H1 (cell line): ENCODE results near the gene KIF4A. TPM values are rescaled to one million over a fixed set of nuclear protein-coding genes. Genes with fewer than 3 reads are reported as not detected.

Experiments
- CTCF ChIA-PET: fragments of 300-600 bp; sonication (Branson Sonifier 250); formaldehyde crosslinking; loops from one replicate; lab custom pipeline; 2021; ENCODE audit not compliant: partially characterized antibody; lab: Charles Lee
- POLR2A ChIA-PET: fragments of 300-600 bp; sonication (Branson Sonifier 250); formaldehyde crosslinking; loops from one replicate; lab custom pipeline; 2021; ENCODE audit warnings: inconsistent platforms; ENCODE audit not compliant: partially characterized antibody; lab: Charles Lee
- DNase-seq, 2 experiments: peaks; one replicate each; pipeline versions ENCODE4 v3.0.0 to v3.0.0-alpha.2; 2010 to 2022; ENCODE audit warnings: low spot score in 2 of 2, low read depth in 1 of 2, mixed read lengths in 1 of 2
- FAIRE-seq: peaks from 2 replicates; lab custom pipeline; 2011; peaks lifted over from hg19 to GRCh38; lab: Jason Lieb, UNC
- H2AFZ ChIP-seq: 2 replicates; pipeline ENCODE4 v1.8.1; 2012; ENCODE audit warnings: low read length, inconsistent platforms
- H2AK5ac ChIP-seq: 2 replicates; pipeline ENCODE4 v1.6.1; 2013; ENCODE audit warnings: low read depth, low read length
- H2BK120ac ChIP-seq: replicated peaks from 2 replicates; pipeline ENCODE3; 2013; ENCODE audit warnings: low read depth, low read length, inconsistent platforms
- H2BK12ac ChIP-seq: 2 replicates; pipeline ENCODE4 v1.6.1; 2013; ENCODE audit warnings: low read depth, low read length
- H2BK15ac ChIP-seq: 2 replicates; pipeline ENCODE4 v1.6.1; 2013; ENCODE audit warnings: low read length
- H2BK20ac ChIP-seq: 2 replicates; pipeline ENCODE4 v1.6.1; 2013; ENCODE audit warnings: low read length
- H2BK5ac ChIP-seq: 2 replicates; pipeline ENCODE4 v1.6.1; 2013; ENCODE audit warnings: low read depth, low read length
- H3K14ac ChIP-seq: 2 replicates; pipeline ENCODE4 v1.6.1; 2013; ENCODE audit warnings: inconsistent platforms; ENCODE audit not compliant: insufficient read length
- H3K18ac ChIP-seq: 2 replicates; pipeline ENCODE4 v1.6.1; 2013; ENCODE audit warnings: low read length; ENCODE audit errors: extremely low read depth
- H3K23ac ChIP-seq: 2 replicates; pipeline ENCODE4 v1.6.1; 2013; ENCODE audit warnings: inconsistent platforms; ENCODE audit not compliant: insufficient read length
- H3K23me2 ChIP-seq: 2 replicates; pipeline ENCODE4 v1.6.1; 2013; ENCODE audit warnings: low read depth, low read length
- H3K27ac ChIP-seq: 2 replicates; pipeline ENCODE4 v1.6.1; 2011; ENCODE audit warnings: low read depth, low read length, inconsistent platforms
- H3K27me3 ChIP-seq, 4 experiments: replicated peaks in 1 of 4; 1 replicate in 1 of 4; 2 replicates in 3 of 4; pipeline versions ENCODE4 v1.6.1 to v1.8.1; 2011 to 2013; ENCODE audit warnings: low read length in 3 of 4, mild to moderate bottlenecking in 3 of 4, inconsistent platforms in 2 of 4, mixed read lengths in 2 of 4, moderate library complexity in 1 of 4; ENCODE audit not compliant: control insufficient read depth in 3 of 4, insufficient read depth in 3 of 4; ENCODE audit errors: extremely low read depth in 1 of 4
- H3K36me3 ChIP-seq, 4 experiments: 2 replicates each; pipeline versions ENCODE4 v1.6.1 to v1.8.1; 2011 to 2013; ENCODE audit warnings: mild to moderate bottlenecking in 4 of 4, low read length in 3 of 4, moderate library complexity in 2 of 4, control low read depth in 1 of 4, inconsistent platforms in 1 of 4; ENCODE audit not compliant: insufficient read depth in 4 of 4, control insufficient read depth in 2 of 4
- H3K4ac ChIP-seq: replicated peaks from 2 replicates; pipeline ENCODE3; 2013; ENCODE audit warnings: low read length, low read depth, mixed read lengths, inconsistent platforms; ENCODE audit not compliant: insufficient read length
- H3K4me1 ChIP-seq, 4 experiments: replicated peaks in 1 of 4; 1 replicate in 1 of 4; 2 replicates in 3 of 4; pipeline versions ENCODE4 v1.6.1 to v1.8.1; 2011 to 2013; ENCODE audit warnings: low read length in 3 of 4, inconsistent platforms in 2 of 4, mixed read lengths in 1 of 4; ENCODE audit not compliant: insufficient read depth in 4 of 4, control insufficient read depth in 3 of 4
- H3K4me2 ChIP-seq, 2 experiments: 2 replicates each; pipeline versions ENCODE4 v1.6.1 to v1.8.1; 2011 to 2013; ENCODE audit warnings: low read depth in 2 of 2, low read length in 2 of 2, control low read depth in 1 of 2, inconsistent platforms in 1 of 2, mild to moderate bottlenecking in 1 of 2; ENCODE audit not compliant: insufficient read depth in 1 of 2
- H3K4me3 ChIP-seq, 4 experiments: fragments of 200-600, 300-600 bp in 1 of 4; sonication (generic), shearing (Covaris generic), sonication (Bioruptor Twin) in 1 of 4; 2 replicates each; pipeline versions ENCODE4 v1.5.1 to v1.8.1; 2011 to 2016; ENCODE audit warnings: low read length in 4 of 4, low read depth in 3 of 4, control low read depth in 2 of 4, inconsistent platforms in 2 of 4, mild to moderate bottlenecking in 2 of 4, mixed read lengths in 1 of 4, moderate library complexity in 1 of 4; ENCODE audit not compliant: insufficient read depth in 2 of 4; ENCODE audit errors: extremely low read depth in 1 of 4
- H3K56ac ChIP-seq: replicated peaks from 2 replicates; pipeline ENCODE3; 2013; ENCODE audit warnings: low read depth, mild to moderate bottlenecking, mixed read lengths, low read length, inconsistent platforms; ENCODE audit not compliant: insufficient read length
- H3K79me1 ChIP-seq: 2 replicates; pipeline ENCODE4 v1.6.1; 2013; ENCODE audit warnings: low read depth, low read length, control low read depth
- H3K79me2 ChIP-seq, 2 experiments: 2 replicates each; pipeline versions ENCODE4 v1.6.1 to v1.8.1; 2012 to 2013; ENCODE audit warnings: low read length in 2 of 2, mild to moderate bottlenecking in 2 of 2, inconsistent platforms in 1 of 2; ENCODE audit not compliant: insufficient read depth in 2 of 2, control insufficient read depth in 1 of 2
- H3K9ac ChIP-seq, 4 experiments: replicated peaks in 1 of 4; 1 replicate in 1 of 4; 2 replicates in 3 of 4; pipeline versions ENCODE4 v1.6.1 to v1.8.1; 2011 to 2013; ENCODE audit warnings: low read depth in 3 of 4, low read length in 3 of 4, control low read depth in 2 of 4, mild to moderate bottlenecking in 2 of 4, moderate library complexity in 2 of 4, inconsistent platforms in 1 of 4; ENCODE audit errors: extremely low read depth in 1 of 4
- H3K9me3 ChIP-seq, 2 experiments: 2 replicates each; pipeline versions ENCODE4 v1.6.1 to v1.8.1; 2012 to 2013; ENCODE audit warnings: mild to moderate bottlenecking in 2 of 2, moderate library complexity in 2 of 2, control low read depth in 1 of 2, inconsistent platforms in 1 of 2, low read depth in 1 of 2, low read length in 1 of 2, mixed read lengths in 1 of 2; ENCODE audit not compliant: insufficient read depth in 2 of 2
- H4K20me1 ChIP-seq, 2 experiments: replicated peaks in 1 of 2; 2 replicates each; pipeline versions ENCODE3 to v1.8.1; 2011 to 2013; ENCODE audit warnings: inconsistent platforms in 2 of 2, low read length in 2 of 2, mild to moderate bottlenecking in 1 of 2; ENCODE audit not compliant: insufficient read depth in 2 of 2, control insufficient read depth in 1 of 2
- H4K5ac ChIP-seq: 2 replicates; pipeline ENCODE4 v1.6.1; 2013; ENCODE audit warnings: low read length, low read depth, mixed read lengths, inconsistent platforms; ENCODE audit not compliant: insufficient read length
- H4K8ac ChIP-seq: 2 replicates; pipeline ENCODE4 v1.8.0; 2013; ENCODE audit warnings: mild to moderate bottlenecking, moderate library complexity, low read length, inconsistent platforms; ENCODE audit not compliant: insufficient read depth; ENCODE audit errors: extremely low read depth
- H4K91ac ChIP-seq: replicated peaks from 2 replicates; pipeline ENCODE3; 2013; ENCODE audit warnings: low read length, mixed read lengths, inconsistent platforms; ENCODE audit not compliant: insufficient read length
- BRCA1 ChIP-seq: IDR thresholded peaks from 2 replicates; pipeline ENCODE4 v1.6.1; 2012; ENCODE audit warnings: low read depth, low read length, improper control_type of control experiment
- CTCF ChIP-seq, 3 experiments: IDR thresholded peaks; 1 replicate in 2 of 3; 2 replicates in 1 of 3; pipeline versions ENCODE4 v1.5.1 to v1.6.1; 2011; ENCODE audit warnings: low read length in 3 of 3, mild to moderate bottlenecking in 3 of 3, inconsistent platforms in 2 of 3, low read depth in 1 of 3, moderate library complexity in 1 of 3; ENCODE audit not compliant: insufficient read depth in 1 of 3; ENCODE audit errors: control extremely low read depth in 1 of 3
- JUN ChIP-seq: IDR thresholded peaks from 2 replicates; pipeline ENCODE4 v1.6.1; 2011; ENCODE audit warnings: low read depth, mild to moderate bottlenecking, improper control_type of control experiment, low read length
- RXRA ChIP-seq: IDR thresholded peaks from 2 replicates; pipeline ENCODE4 v1.6.1; 2011; ENCODE audit warnings: low read depth, mild to moderate bottlenecking, low read length, moderate library complexity; ENCODE audit not compliant: insufficient read depth
- WGBS, 2 experiments: shearing (Covaris generic) in 1 of 2; methylation state at CpG; one replicate each; pipeline versions ENCODE4 v1.1.6 to v1.1.7; 2013 to 2015; ENCODE audit warnings: low lambda C conversion rate in 2 of 2, mixed read lengths in 2 of 2, inconsistent platforms in 1 of 2, low coverage in 1 of 2, missing lambda C conversion rate in 1 of 2; ENCODE audit not compliant: insufficient replicate concordance in 2 of 2, insufficient coverage in 1 of 2, insufficient read length in 1 of 2; ENCODE audit errors: extremely low coverage in 1 of 2, missing lambda C conversion rate in 1 of 2; 5-methylcytosine and 5-hydroxymethylcytosine counted together
- polyA plus RNA-seq, 7 experiments: library from polyadenylated mRNA; depleted of rRNA in 3 of 7; stranded (reverse) in 5 of 7; unstranded in 2 of 7; fragments of >200 nt in 5 of 7; fragments of 200-250 nt in 2 of 7; gene quantifications; 1 replicate in 5 of 7; 2 replicates in 1 of 7; 4 replicates in 1 of 7; pipeline versions ENCODE4 v1.2.1 to v1.2.3, GENCODE V29; 2011 to 2013; ENCODE audit warnings: missing spikeins in 2 of 7, mixed read lengths in 2 of 7
- total RNA-seq: library from RNA; stranded (reverse); fragmentation: NEBNext Ultra II Directional; extraction: Animal tissue kit (Norgen Biotek cat#: 25700); gene quantifications from 2 replicates; pipeline ENCODE4 v1.2.1, GENCODE V29; 2021

KIF4A gene
- total and polyA plus RNA-seq, 2 of the 8 experiments (the other 6 are each of a cell fraction or from before 2014, with no cell fraction given), result 10.9 to 35.7 TPM

- no peak overlapping the region for H2BK5ac ChIP-seq
- 89% methylated on average over 2 of the region's 2 CpGs; no CpG with 5 or more reads in 1 of the 2 experiments for WGBS, 2 experiments
- H2BK12ac ChIP-seq, result no peak overlapping the region
- no peak overlapping the region for H2AK5ac ChIP-seq
- no peak overlapping the region for H3K9ac ChIP-seq
- no peak overlapping the region for H2BK120ac ChIP-seq
- DNase-seq (no peak), FAIRE-seq (no peak)
- no peak overlapping the region for H2BK20ac ChIP-seq
- no peak overlapping the region for H3K4ac ChIP-seq
- no peak overlapping the region for H4K5ac ChIP-seq
- H3K14ac ChIP-seq, result no peak overlapping the region
- no peak overlapping the region for H4K91ac ChIP-seq
- no peak overlapping the region for H3K4me3 ChIP-seq
- no peaks in the 10 kb centered on the region for H3K27me3 ChIP-seq
- H3K18ac ChIP-seq, result no peak overlapping the region
- no peak overlapping the region for H3K27ac ChIP-seq
- no peaks in the 10 kb centered on the region for H3K36me3 ChIP-seq
- H2AFZ ChIP-seq, result no peak overlapping the region
- H3K4me2 ChIP-seq, result no peak overlapping the region
- H4K8ac ChIP-seq, result no peak overlapping the region
- H3K79me1 ChIP-seq, result no peaks in the 10 kb centered on the region
- no peaks in the 10 kb centered on the region for H3K23me2 ChIP-seq
- no peak overlapping the region for H3K56ac ChIP-seq
- POLR2A ChIA-PET, result no interaction called here
- TF ChIP-seq BRCA1, result no peak
- no peak for TF ChIP-seq JUN
- TF ChIP-seq CTCF (IDR thresholded peaks at IDR 0.05; ENCODE audit: control extremely low read depth in 1 of 3, insufficient read depth in 1 of 3, low read depth in 1 of 3, low read length in 3 of 3), result no peak
- TF ChIP-seq RXRA, result no peak
- H2BK15ac ChIP-seq, result no peak overlapping the region
- no peaks in the 10 kb centered on the region for H3K79me2 ChIP-seq
- no peak overlapping the region for H3K23ac ChIP-seq
- H4K20me1 ChIP-seq, result no peaks in the 10 kb centered on the region
- CTCF ChIA-PET, result no interaction called here
- H3K9me3 ChIP-seq, result no peaks in the 10 kb centered on the region
- no peaks in the 10 kb centered on the region for H3K4me1 ChIP-seq
Measured at GRCh38 chrX:70324326-70324725, 34.4 kb downstream of the KIF4A start.
